Measurements from ENCODE around the gene KYNU.

The KYNU gene

DNA sequence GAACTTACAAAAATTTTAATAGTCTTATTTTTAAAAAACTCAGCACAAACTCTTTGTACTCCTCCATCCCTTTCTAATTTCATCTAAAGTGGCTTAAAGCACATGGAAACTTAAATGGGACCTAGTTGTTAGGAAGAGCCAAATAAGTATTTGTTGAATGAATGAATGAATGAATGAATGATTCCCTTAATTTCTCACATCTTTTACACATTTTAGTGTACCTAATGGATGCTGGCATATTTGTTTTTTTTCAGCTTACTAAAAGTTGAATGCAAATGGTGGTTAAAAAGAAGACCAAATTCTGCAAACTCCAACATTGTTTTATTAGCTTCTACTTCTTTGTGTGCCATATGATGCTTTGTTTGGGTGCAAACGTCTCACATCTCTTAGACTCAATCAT lies 89.6 kb downstream of the KYNU start:
- no peak for DNase-seq

DNA sequence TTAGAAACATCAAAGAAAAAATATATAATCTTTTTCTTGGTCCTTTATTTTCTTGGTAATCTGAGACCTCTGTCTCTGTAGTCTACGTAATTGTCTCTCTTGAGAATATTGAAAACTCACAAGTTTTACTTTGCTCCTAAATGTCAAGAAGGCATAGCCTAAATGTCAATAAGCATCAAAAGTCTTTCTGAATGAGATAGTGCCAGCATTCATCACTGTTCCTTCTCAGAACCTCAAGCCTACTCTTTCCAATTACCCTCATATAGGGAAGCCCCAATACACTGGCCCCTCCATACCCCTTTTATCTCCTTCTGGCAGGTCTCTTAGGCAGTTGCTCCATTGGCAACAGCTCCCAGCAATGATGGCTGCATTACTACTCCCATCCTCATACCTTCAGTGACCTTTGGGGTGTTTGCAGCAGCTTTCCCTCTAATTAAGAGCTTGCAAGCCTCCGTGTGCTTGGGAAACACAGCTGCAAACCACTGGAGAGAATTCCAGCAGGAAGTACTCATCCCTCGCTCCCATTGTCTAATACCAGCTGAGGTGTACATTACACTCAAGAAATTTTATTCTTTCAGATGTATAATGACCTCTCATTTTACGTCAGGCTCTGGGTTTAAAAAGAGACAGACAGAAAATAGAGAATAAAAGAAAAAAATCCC lies 95.8 kb downstream of the KYNU start:
- DNase-seq, result no peak

DNA sequence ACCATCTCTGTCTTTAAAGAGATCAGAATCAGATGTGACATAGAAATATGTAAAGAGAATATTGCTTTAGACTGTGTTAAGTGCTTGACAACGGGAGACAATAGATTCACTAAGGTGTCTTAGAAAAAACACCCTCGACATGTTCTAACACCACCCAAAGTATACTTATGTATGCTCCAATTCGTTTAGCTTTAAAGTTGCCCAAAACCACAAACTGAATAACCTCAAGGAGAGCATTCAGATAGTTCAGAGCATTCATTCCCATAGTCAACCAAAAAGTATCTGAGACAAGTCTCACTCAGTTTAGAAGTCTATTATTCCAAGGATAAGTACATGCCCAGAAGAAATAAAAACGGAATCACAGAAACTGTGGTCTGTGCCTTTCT lies 96.4 kb downstream of the KYNU start:
- DNase-seq, result no peak

DNA sequence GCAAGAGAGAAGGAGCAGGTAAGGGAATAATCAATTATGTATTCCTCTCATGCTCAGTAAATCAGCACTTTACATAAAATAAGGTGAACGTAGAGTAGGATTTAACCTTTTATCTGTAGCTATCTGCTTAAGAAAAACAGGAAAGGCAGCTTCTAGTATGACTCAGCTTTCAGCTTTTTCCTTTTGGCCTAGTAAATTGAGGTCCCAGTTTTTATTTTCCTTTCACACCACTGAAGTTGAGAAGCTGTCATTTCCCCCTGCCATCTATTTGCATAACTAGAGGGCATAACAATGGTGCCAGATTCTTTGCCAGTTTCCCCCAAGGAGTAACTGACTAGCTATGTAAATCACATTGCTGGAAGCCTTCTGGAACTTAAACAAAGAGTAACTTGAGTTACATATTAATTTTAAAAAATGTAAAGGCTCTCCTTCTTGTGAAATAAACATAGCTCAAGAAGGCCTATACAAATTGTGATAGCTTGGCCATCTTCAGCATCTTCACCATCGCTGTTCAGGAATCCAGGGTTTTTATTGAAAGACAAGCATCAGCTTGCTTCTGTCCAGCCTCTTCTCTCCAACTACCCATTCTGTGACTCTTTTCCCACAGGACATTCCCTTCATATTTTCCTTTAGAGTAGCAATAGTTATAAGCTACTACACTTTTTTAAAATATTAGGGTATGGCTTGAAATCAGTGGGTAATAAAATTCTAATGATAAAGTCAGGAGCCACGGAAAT lies 97.0 kb downstream of the KYNU start:
- no peak for DNase-seq

DNA sequence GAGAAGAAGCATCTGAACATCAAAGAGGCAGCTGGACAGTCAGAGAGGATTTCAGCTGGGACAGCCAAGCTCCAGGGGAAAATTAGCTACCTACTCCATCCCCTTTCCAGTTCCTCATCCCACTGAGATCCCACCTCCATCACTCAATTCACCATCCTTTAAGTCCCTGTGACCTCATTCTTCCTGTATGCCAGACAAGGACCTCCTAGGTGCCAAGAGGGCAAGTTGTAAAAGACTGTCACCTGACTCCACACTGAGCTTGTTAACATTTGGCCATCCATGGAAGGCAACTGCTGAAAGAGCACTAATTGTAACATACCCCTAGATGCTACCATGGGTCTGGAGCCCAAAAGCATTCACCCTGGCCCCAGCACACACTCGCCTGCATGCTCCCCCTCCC lies 97.8 kb downstream of the KYNU start:
- DNase-seq, result no peak

DNA sequence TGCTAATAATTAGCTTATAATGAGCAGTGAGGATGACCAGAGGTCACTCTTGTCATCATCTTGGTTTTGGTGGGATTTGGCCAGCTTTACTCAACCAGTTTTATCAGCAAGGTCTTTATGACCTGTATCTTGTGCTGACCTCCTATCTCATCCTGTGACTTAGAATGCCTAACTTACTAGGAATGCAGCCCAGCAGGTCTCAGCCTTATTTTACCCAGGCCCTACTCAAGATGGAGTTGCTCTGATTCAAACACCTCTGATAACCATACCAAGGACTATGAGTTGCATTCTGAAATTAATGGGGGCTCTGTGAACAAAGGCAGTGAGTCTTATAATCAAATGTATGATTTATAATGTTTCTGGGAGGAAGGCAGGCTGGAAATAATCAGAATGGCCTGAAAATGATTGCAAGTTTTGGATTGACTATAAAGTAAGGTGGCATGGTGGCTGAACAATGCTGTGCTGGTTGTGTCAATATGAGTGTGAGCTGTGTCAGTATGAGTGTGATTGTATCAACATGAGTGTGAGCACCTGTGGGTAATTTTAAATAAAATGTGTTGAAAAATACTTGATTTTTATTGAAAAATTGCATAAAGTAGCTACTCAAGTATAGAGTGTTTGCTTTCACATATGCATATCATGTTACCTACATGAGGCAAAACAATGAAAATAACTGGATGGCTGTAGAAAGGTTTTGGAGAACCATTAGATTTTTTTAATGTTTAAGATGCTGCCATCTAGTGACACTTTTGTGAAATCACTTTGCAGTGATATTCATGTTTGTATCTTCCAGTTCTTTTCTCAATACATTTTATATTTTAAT lies 103.0 kb downstream of the KYNU start:
- DNase-seq, result peak in 1 of 2 experiments; percentile 2

DNA sequence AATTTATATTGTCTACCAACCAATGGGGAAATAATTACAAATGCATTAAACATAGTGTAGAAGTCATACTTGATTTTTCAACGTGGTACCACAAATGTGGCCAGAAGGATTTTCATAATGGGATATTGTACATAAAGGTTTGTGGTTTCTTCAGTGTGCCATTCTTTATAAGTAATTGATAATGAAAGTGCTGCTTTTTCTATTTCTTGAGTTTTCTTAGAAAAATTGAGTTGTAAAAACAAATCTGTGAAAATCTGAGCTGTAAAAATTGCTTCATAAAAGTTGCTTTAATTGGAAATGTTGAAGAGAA lies 103.6 kb downstream of the KYNU start:
- no peak for DNase-seq

DNA sequence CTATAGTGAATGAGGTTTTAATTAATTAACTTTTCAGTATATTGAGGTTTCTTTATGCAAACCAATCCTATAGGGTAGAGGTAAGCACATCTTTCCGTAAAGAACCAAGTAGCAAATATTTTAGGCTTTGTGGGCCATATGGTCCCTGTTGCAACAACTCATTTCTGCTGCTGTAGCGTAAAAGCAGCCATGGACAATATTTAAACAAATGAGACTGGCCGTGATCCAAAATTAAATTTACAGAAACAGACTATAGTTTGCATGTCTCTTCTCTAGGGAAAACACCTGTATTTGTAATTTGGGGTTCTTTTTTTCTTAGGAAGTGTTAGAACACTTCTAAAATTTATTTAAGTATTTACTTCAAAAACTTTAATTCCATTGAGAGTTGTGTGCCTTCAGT lies 104.3 kb downstream of the KYNU start:
- no peak for DNase-seq

DNA sequence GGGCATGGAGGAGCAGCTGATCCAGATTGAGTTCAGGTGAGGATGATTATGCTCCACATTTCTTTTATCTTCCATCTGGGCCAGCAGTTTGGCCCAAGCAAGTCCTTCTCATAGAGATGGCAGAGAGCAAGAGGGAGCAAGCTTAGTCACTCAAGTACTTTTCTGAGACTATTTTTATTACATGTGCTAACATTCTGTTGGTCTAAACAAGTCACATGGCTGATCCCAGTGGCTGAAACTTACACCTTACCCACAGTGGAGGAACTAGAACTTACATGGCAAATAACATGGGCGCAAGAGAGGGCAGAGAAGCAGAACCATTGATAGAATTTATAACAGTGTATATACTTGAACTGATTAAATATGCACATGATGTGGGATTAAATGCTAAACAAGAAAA lies 105.7 kb downstream of the KYNU start:
- DNase-seq, result no peak

DNA sequence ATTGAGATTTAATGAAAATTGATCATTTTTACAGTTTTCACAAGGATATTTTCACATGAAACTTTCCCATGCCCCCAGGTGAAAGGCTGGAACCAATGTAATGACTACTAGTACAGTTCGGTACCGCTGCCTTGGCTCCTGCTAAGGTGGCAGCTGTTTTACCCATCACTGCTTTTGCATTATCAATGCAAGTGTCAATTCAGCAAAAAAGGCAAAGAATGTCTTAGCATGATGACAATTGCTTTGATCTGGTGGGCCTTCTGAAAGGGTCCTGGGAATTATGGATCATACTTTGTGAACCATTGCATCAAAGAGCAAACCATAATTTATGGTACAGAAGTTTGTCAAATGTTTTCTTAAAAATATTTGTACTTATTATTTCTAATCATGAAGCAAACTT lies 107.2 kb downstream of the KYNU start:
- DNase-seq, result no peak

DNA sequence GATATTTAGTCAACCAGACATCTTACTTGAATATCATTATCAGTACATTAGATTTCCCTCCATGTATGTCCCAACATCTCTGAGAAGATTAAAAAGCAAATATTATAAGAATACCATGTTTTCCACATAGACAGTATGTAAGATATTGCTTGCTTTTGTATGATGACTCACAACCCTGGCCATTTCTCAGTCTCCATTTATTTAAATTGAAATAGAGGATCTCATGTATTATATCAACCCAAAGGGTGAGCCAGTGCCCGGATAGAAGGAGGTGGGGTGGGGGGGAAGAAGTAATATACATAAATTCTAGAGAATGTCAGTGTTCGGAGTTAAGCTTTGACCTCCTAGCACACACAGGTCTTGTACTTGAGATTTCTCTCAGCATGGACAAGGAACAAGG lies 109.6 kb downstream of the KYNU start:
- no peak for DNase-seq

DNA sequence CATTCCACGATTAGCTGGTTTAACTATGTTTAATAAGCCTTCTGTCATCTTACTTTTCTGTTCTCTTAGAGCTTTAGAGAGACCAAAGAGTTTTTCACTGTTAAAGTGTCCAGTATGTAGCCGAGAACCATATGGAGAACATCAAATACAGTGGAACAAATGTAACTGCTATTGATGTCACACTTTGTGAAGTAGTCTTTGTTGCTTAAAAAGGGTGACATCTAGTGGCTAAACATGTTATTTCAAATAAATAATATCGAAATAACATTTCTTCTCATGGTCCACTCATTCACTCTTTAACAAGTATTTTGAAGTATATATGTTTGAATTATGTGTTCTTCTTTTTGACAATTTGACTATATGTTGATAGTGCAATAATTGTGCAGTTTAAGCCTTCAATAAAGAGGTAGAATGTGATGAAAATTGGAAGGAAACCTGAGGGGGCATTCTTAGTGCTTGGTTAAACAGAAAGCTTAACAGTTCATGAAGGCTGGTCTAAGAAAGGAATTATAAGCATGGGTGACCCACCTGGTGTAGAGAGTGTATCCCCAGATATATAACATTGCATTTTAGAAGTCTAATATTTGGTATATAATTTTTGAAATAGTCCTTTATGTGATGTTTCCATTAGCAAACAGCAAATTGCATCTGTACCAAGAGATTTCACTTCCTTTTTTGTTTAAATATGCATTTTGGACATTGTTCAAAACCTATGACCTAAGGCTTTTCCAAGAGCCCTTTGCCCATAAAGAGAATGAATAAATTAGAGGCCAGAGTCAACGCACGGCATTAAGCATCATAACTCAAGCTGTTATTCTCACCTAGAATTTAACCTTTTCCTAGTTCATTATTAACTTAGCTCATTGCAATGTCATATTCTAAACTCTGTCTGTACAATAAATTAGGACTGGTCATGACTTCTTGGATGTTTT lies 112.1 kb downstream of the KYNU start:
- DNase-seq, result peak in 1 of 2 experiments; percentile 1

DNA sequence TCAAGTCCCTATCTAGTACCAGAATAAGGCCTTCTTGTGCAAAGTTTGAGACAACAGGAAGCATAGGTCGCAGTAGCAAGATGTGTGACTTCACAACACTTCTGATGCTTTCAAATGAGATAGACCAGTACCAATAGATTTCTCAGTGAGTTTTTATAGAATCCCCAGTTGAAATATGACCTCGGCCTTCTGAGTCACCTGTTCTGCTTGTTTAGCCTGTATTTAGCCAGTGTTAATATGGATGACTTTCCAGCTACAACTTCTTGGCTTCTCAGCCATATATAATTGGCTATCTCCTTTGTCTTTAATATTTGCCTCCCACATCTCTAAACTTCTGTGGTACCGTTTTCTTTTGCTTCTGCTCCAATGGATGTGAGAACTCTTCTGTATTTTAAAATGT lies 113.8 kb downstream of the KYNU start:
- DNase-seq, result no peak

DNA sequence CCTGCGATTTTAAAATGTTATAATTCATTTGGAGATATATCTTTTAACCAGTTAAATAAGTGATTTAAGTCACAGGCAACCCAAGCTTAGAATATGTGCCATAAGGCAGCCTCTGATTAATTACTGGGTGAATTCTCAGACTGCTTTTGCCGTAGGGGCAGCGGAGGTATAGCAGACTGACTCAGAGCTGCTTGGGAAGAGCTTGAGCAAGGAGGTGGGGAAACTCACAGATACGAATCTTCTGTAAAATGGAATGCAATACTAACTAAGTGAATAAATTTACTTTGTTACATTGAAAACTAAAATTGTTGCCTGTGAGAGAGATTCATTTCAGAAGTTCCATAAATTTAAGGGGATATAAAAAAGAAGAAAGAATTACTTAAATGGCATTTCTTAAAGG lies 115.4 kb downstream of the KYNU start:
- no peak for DNase-seq

DNA sequence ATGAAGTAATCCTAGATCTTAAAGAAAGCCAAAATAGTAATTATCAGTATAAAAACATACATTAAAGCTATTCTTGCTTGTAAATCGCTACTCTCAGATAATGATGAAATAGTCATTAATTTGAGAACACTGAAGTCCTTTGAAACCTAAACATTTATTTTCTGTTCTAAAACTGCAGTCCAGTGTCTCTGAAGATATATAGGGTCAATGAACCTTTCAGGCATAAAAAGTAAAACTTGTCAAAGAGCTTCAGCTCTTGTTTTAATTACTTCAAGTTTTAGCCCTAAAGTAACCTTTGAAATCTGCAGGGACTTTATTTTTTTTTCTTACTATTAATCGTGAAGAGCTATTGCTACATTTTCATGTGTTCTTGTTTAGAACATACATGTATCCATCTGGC lies 116.3 kb downstream of the KYNU start:
- no peak for DNase-seq

DNA sequence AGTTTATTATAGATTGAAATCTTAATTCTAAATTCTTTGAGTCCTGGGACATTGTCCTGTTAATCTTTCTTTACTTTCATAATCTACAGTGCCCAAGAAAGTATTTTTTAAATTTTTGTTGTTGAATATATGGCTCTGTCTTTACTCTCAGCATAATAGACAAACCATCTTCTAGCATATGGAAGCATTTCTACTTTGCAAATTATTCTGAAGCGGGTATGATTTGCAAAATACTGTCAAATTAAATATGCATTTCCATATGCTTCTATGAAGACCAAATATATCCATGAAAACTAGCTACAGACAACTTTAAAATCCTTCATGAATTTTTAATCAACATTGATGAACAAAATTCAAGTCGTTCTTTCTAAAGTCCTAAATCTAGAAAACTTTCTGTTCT lies 117.2 kb downstream of the KYNU start:
- no peak for DNase-seq

DNA sequence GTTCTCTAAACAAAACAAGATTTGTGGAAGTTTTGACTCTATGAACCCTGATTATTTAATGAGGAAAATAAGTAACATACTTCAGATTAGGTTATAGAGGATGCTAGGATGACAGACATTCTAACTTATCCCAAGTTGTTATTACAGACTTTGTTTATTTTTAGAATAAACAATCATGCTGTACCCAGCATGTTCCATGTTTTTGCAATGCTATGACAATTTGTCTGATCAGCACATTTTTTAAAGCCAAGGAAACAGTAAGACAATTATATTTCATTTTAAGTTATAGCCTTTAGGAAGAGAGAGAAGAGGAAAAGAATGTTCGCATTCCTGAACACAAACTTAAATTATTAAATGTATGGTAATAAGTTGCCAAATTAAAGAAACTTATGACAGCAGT lies 119.8 kb downstream of the KYNU start:
- DNase-seq, result no peak

DNA sequence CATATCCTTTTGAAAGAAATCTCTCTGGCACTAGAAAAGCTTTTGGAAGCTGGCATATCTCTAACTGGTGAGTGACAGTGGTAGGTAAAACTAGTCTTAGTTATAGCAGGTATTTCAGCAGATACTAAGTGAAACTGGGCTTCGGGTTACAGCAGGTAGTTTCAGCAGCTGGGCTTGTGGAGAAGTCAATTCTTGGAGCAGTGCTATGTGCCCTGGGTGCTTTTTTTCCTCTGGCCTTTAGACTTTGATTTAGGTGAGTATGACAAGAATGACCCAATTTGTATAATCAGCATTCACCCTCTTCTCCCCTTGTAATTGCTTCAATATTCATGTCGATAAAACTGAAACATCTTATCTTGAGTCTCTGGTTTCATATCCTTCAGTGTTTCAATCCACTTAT lies 123.1 kb downstream of the KYNU start:
- no peak for DNase-seq

DNA sequence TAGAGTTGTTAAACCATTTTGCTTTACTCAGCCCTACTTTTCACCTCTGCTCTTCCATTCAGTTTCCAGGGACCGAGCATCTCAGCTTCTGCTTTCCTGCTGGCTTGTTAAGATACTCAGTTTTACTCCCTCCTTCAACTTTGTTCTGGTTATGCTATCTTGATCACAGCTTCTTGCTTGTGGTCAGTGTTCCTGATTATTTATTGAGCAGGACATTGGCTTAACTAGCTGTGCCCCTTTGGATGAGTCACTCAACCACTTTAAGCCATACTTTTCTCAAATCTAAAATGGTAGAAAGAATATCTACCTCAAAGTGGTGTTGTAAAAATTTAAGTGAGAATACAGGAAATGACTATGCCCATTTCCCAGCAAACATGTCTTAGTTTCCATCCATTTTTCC lies 124.0 kb downstream of the KYNU start:
- DNase-seq, result no peak

DNA sequence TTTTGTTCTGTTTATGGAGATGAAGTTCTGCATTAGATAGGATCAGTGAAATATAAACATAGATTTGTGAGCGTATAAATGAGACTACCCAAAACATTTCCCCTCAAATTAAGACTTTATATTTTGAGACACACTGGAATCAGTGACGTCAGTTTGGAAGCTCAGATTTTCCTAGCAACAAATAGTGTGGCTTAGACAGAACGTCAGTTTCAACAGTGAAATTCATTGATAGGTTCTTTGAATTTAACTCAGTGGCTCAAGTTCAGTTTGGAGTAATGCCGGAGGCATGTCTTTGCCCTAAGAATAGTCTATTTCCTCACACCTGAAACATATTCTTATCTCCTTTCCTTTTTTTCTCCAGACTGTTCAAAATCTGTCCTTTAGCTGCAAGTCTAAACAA lies 138.2 kb downstream of the KYNU start:
- no peak for DNase-seq

DNA sequence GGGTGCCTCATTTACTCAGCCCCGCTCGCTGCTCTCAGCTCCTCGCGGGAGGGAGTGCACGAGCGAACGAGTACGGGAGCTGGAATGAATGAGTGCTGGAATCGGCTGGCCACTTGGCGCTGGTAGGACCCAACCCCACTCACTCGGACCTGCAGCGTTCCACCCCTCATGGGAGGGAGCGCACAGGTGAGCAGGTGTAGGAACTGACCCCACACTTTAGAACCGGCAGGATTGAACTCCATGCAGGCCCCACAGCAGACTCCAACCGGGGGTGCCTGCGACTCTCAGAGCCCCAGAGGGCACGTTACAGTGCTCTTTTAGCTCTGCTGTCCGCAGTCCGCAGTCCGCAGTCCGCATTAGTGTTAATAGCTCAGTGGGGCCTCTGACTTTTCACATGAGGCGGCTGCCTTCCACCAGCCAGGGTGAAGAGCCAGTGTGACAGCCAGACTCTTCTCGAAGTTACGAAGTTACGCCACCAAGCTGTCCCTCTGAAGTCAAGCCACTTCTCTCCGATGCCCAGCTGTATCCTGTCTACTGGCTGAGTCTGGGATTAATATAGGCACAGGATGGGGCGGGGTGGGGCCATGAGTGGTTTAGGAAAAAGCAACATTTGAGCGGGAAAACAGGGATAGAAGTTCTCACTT lies 149.1 kb downstream of the KYNU start:
- DNase-seq, result no peak

DNA sequence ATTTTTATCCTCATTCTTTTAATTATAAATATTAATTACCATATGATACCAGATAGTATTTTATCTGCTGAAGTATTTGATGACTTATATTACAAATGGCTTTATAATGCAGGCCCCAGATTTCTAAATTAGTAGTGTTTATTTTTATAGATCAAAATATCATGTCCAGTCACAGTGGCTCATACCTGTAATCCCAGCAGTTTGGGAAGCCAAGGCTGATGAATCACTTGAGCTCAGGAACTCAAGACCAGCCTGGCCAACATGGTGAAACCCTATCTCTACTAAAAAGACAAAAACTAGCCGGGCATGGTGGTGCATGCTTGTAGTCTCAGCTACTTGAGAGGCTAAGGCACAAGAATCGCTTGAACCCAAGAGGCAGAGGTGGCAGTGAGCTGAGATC lies 151.7 kb downstream of the KYNU start:
- DNase-seq, result no peak

DNA sequence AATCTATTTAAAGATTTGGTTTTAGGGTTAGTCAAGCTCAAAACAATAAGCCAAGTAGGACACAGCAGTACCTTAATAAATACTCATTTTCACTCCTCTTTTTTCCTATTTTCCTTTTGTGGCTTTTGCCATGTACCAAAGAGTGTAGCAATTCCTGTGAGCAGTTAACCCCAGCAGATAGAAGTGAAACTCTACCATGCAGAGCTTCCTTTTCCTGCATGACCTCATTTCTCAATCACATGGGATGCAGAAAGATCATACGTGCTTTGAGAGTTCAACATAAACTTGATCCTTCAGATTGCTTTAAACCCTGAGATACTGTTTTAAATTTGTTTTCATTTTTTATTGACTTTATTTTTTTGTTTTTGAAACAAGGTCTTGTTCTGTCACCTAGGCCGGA lies 152.7 kb downstream of the KYNU start:
- DNase-seq, result no peak
